Activated T-helper 17 cell treated with anti-CD3 and anti-CD28 coated beads, Interleukin-2, amount 50 U/mL, for 72 hours (primary cell): Measurements from ENCODE around the gene HTR1D. TPM values are rescaled to one million over a fixed set of nuclear protein-coding genes. Genes with fewer than 3 reads are reported as not detected.

Experiments used
- ATAC-seq: fragments of 150-1000 bp; cut with Tn5 transposase; replicated peaks from 2 replicates; pipeline ENCODE4 v1.10.0; 2021; ENCODE audit warnings: mild to moderate bottlenecking, moderate library complexity
- H3K27ac Mint-ChIP-seq: one replicate; pipeline ENCODE4 v1.8.0; 2022; ENCODE audit warnings: mixed read lengths
- H3K27me3 Mint-ChIP-seq: one replicate; pipeline ENCODE4 v1.8.0; 2022; ENCODE audit warnings: mixed read lengths
- H3K36me3 Mint-ChIP-seq: one replicate; pipeline ENCODE4 v1.8.0; 2022; ENCODE audit warnings: low read depth, mild to moderate bottlenecking, mixed read lengths
- H3K4me1 Mint-ChIP-seq: one replicate; pipeline ENCODE4 v1.8.0; 2022; ENCODE audit warnings: mixed read lengths
- H3K4me3 Mint-ChIP-seq: one replicate; pipeline ENCODE4 v1.8.0; 2022; ENCODE audit warnings: mild to moderate bottlenecking, mixed read lengths
- H3K9me3 Mint-ChIP-seq: one replicate; pipeline ENCODE4 v1.8.0; 2022; ENCODE audit warnings: mixed read lengths
- total RNA-seq, 2 donors: library from RNA; stranded (reverse); gene quantifications; one replicate each; pipeline ENCODE4 v1.2.3, GENCODE V29; 2022

The HTR1D gene
- total RNA-seq, 2 donors from 2014 or later = not detected

GRCh38 chr1:23184212-23184934 is 32.9 kb downstream of the HTR1D start:
- Mint-ChIP-seq H3K36me3 (no peaks in the 10 kb centered on the region), H3K4me1 (no peaks in the 10 kb centered on the region), H3K27me3 (no peaks in the 10 kb centered on the region), H3K9me3 (no peaks in the 10 kb centered on the region), H3K4me3 (peak overlapping the region; percentile 51), H3K27ac (no peak overlapping the region)
- ATAC-seq = peak; percentile 23

GRCh38 chr1:23179862-23180261 is 37.4 kb downstream of the HTR1D start:
- no peak for ATAC-seq
- Mint-ChIP-seq H3K27ac (no peak overlapping the region), H3K27me3 (peaks cover 4% of the 10 kb centered on the region)

GRCh38 chr1:23178950-23179349 is 38.4 kb downstream of the HTR1D start:
- ATAC-seq = no peak
- H3K4me3 Mint-ChIP-seq = no peak overlapping the region
- H3K27me3 Mint-ChIP-seq = peaks cover 4% of the 10 kb centered on the region
- no peaks in the 10 kb centered on the region for H3K9me3 Mint-ChIP-seq
- peaks cover 7% of the 10 kb centered on the region for H3K4me1 Mint-ChIP-seq
- no peaks in the 10 kb centered on the region for H3K36me3 Mint-ChIP-seq
- H3K27ac Mint-ChIP-seq = no peak overlapping the region

More at GRCh38 chr1:23179862-23180261, 37.4 kb downstream of the HTR1D start:
- Mint-ChIP-seq H3K4me3 (no peak overlapping the region), H3K36me3 (no peaks in the 10 kb centered on the region), H3K9me3 (no peaks in the 10 kb centered on the region), H3K4me1 (no peaks in the 10 kb centered on the region)

GRCh38 chr1:23178414-23178813 is 38.9 kb downstream of the HTR1D start:
- no peak for ATAC-seq
- peaks cover 7% of the 10 kb centered on the region for H3K4me1 Mint-ChIP-seq
- H3K27ac Mint-ChIP-seq = no peak overlapping the region
- no peaks in the 10 kb centered on the region for H3K9me3 Mint-ChIP-seq
- peak overlapping the region; percentile 56 for H3K4me3 Mint-ChIP-seq
- peaks cover 4% of the 10 kb centered on the region for H3K27me3 Mint-ChIP-seq
- no peaks in the 10 kb centered on the region for H3K36me3 Mint-ChIP-seq

GRCh38 chr1:23177438-23178380 is 39.6 kb downstream of the HTR1D start:
- no peak overlapping the region for H3K27ac Mint-ChIP-seq
- peaks cover 4% of the 10 kb centered on the region for H3K27me3 Mint-ChIP-seq
- ATAC-seq = peak; percentile 81
- H3K9me3 Mint-ChIP-seq = no peaks in the 10 kb centered on the region
- H3K4me3 Mint-ChIP-seq = peak overlapping the region; percentile 56
- no peaks in the 10 kb centered on the region for H3K36me3 Mint-ChIP-seq
- peaks cover 7% of the 10 kb centered on the region for H3K4me1 Mint-ChIP-seq

- Mint-ChIP-seq H3K4me1 (peaks cover 7% of the 10 kb centered on the region), H3K27ac (no peak overlapping the region), H3K27me3 (peaks cover 4% of the 10 kb centered on the region), H3K9me3 (no peaks in the 10 kb centered on the region), H3K4me3 (peak overlapping the region; percentile 56), H3K36me3 (no peaks in the 10 kb centered on the region)
- ATAC-seq = no peak
Measured at GRCh38 chr1:23177031-23177430, 40.3 kb downstream of the HTR1D start.

GRCh38 chr1:23174426-23175110 is 42.7 kb downstream of the HTR1D start:
- H3K4me3 Mint-ChIP-seq = no peak overlapping the region
- H3K27ac Mint-ChIP-seq = no peak overlapping the region
- H3K36me3 Mint-ChIP-seq = no peaks in the 10 kb centered on the region
- H3K4me1 Mint-ChIP-seq = peaks cover 13% of the 10 kb centered on the region
- no peaks in the 10 kb centered on the region for H3K9me3 Mint-ChIP-seq
- H3K27me3 Mint-ChIP-seq = peaks cover 4% of the 10 kb centered on the region
- ATAC-seq = no peak

- Mint-ChIP-seq H3K9me3 (no peaks in the 10 kb centered on the region), H3K27me3 (no peaks in the 10 kb centered on the region), H3K36me3 (no peaks in the 10 kb centered on the region), H3K4me1 (peaks cover 15% of the 10 kb centered on the region), H3K4me3 (no peak overlapping the region), H3K27ac (no peak overlapping the region)
- no peak for ATAC-seq
Measured at GRCh38 chr1:23171181-23171755, 46.0 kb downstream of the HTR1D start.

GRCh38 chr1:23169727-23170335 is 47.5 kb downstream of the HTR1D start:
- H3K4me3 Mint-ChIP-seq = peak overlapping the region; percentile 85
- H3K27me3 Mint-ChIP-seq = no peaks in the 10 kb centered on the region
- no peaks in the 10 kb centered on the region for H3K36me3 Mint-ChIP-seq
- peaks cover 18% of the 10 kb centered on the region for H3K4me1 Mint-ChIP-seq
- H3K9me3 Mint-ChIP-seq = no peaks in the 10 kb centered on the region
- no peak overlapping the region for H3K27ac Mint-ChIP-seq
- ATAC-seq = no peak

GRCh38 chr1:23169195-23169575 is 48.1 kb downstream of the HTR1D start:
- H3K9me3 Mint-ChIP-seq = no peaks in the 10 kb centered on the region
- H3K4me3 Mint-ChIP-seq = peak overlapping the region; percentile 85
- ATAC-seq = no peak
- H3K4me1 Mint-ChIP-seq = peaks cover 15% of the 10 kb centered on the region
- no peaks in the 10 kb centered on the region for H3K27me3 Mint-ChIP-seq
- H3K36me3 Mint-ChIP-seq = no peaks in the 10 kb centered on the region
- H3K27ac Mint-ChIP-seq = peak overlapping the region; percentile 89

- peak; percentile 89 for ATAC-seq
- Mint-ChIP-seq H3K27ac (peak within 1 kb of the TSS; percentile 89), H3K4me1 (peaks cover 14% of the 10 kb centered on the region), H3K4me3 (peak within 1 kb of the TSS; percentile 85), H3K36me3 (no peaks in the 10 kb centered on the region), H3K27me3 (no peaks in the 10 kb centered on the region), H3K9me3 (no peaks in the 10 kb centered on the region)
Measured at GRCh38 chr1:23168445-23169194, 48.7 kb downstream of the HTR1D start, which contains the start of gene LUZP1. Gene LUZP1 (minus strand): TSS chr1:23168856.

GRCh38 chr1:23168079-23168444 is 49.2 kb downstream of the HTR1D start:
- Mint-ChIP-seq H3K4me3 (peak overlapping the region; percentile 85), H3K9me3 (no peaks in the 10 kb centered on the region)

GRCh38 chr1:23167353-23168078 is 49.8 kb downstream of the HTR1D start:
- peaks cover 14% of the 10 kb centered on the region for H3K4me1 Mint-ChIP-seq
- no peak overlapping the region for H3K27ac Mint-ChIP-seq
- H3K27me3 Mint-ChIP-seq = no peaks in the 10 kb centered on the region
- H3K4me3 Mint-ChIP-seq = peak overlapping the region; percentile 85
- no peaks in the 10 kb centered on the region for H3K36me3 Mint-ChIP-seq
- peak; percentile 43 for ATAC-seq
- H3K9me3 Mint-ChIP-seq = no peaks in the 10 kb centered on the region

More at GRCh38 chr1:23168079-23168444, 49.2 kb downstream of the HTR1D start:
- Mint-ChIP-seq H3K27ac (peak overlapping the region; percentile 89), H3K36me3 (no peaks in the 10 kb centered on the region), H3K27me3 (no peaks in the 10 kb centered on the region), H3K4me1 (peaks cover 14% of the 10 kb centered on the region)
- ATAC-seq = peak; percentile 70
